ENCODE measurements around the gene NDUFC1.
A peak's percentile ranks its signal among the peaks of the same experiment; 100 is the strongest.
"Not testable (repeated sequence)": the region's sequence is repeated elsewhere in the genome, so short reads cannot be mapped to it uniquely, and the experiment has no call there.

NDUFC1 gene

DNA sequence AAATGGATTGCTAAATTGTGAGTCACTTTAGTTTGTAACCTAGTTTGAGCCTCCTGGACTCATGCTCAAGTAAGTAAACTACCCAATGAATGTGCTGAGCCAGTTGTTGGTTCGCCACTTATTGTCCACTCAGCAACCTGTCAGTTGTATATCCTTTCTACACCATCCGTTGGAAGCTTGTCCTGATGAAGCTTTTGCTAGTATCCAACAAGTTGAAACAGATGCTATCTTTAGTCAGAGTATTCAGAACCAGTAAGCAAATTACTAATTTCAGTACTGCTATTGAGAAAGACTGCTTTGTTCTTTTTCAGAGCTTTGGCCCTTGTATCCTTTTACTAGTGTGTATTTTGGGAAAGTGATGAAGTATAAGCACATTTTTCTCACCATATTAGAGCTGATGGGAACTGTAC, 5.3 kb downstream of the NDUFC1 start:
- DNase-seq = no peak

DNA sequence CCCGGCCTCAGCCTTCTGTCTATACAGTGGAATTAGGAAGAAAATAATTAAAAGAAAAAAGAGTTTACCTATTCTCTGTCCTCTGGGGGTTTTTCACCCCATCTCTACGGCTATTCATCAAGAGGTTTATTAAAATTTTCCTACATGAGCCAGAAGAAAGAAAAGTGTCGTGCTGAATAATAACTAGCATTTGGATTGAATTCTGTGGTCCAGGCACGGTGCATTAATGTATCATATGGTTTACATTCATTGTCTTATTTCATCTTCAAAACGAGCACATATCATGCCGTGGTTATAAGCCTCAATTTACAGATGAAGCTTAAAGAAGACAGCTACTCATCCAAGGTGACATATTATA, 6.4 kb downstream of the NDUFC1 start:
- no peak for DNase-seq

DNA sequence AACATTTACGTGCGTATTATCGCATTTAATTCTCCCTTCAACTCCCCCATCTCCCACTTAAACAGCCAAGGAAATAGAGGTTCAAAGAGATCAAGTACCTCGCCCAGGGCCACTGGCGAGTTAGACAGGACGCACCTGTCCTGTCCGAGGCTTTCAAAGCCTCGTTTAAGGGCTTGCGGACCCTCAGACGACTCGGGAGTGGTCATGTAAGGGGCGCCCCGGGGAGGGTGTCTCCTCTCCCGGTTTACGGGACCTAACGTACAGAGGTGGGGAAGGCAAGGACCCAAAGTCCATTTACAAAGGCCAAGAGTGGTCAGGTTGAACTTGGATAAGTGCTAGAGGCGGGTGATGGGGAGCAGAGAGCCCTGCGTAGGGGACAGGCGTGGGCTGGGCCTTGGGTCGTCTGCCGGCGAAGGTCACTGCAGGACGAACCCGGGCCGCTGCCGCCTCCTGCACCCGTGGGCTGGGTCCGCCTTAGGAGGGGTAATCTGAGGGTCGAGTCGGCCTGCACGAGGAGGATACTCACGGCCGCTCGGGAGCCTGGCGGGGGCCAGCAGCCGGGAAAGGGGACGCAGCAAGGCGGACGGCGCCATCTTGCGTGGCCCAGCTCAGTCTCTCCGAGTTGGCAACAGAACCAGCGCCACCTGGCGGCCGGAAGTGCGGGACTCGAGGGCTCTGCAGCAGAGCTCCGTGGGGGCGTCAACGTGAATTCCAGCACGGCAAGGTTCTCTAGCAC, 6.9 kb downstream of the NDUFC1 start:
- peak; percentile 90 for DNase-seq

DNA sequence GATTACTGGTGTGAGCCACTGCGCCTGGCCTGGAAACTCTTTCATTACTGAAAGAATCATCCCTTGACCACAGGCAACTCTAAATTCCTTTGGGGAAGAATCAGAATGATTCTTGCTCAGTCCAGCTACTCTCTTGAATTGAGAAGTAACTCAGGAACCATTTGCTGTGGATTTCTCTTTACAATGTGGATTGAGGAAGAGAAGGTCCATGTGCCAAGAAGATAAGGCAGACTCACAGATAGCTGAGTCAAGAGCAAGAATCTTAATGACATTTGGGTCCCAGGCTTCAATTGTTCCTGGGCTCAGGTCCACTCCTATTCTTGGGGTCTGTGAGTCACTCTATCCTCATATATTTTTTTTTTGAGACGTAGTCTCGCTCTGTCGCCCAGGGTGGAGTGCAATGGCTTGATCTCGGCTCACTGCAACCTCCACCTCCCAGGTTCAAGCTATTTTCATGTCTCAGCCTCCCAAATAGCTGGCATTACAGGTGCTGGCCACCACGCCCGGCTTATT, 16.0 kb downstream of the NDUFC1 start:
- DNase-seq = no peak

DNA sequence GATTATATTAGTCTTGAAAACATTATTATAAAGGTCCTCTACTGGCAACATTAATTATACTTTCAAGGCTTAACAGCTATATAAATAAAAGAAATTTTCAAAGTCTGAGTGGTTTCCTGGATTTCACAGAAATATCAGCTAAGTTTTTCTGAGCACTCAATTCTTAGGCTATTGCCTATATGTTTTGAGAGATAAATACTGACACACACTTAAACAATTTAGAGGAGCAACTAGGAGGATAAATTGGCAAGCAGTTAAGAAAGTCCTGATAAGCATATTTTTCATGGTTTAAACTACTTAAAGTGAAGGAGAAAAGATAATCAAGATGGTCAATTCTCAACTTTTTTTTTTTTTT, 19.6 kb downstream of the NDUFC1 start:
- DNase-seq = peak; percentile 47

DNA sequence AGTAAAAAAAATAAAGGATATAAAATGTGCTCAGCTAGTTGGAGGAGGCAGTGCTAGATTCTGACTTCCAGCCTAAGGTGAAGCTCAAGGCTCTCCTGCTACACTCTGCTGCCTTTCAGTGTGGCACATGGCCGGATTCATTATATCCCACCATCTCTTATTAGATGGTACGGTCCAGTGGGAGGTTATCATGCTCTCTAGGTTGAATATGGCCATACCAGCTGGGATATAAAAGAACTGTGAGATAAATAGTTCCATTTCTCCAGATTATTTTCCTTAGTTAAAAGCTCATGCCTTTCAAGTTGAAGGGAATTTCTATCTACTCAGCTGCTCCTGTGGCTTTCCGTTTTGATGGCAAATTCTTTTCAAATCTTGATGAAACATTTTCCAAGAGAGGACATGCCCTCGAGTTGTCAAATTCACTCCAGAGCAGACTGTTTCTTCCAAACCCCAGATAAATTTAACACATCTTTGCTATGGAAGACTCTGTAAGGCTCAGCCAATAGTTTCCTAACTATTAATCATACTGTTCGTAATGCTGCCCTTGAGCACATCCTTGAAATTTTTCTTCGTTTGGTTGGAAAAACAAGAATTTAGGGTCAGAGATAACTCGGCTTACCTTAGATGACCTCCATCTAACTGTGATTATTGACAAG, 20.1 kb downstream of the NDUFC1 start:
- peak; percentile 31 for DNase-seq

DNA sequence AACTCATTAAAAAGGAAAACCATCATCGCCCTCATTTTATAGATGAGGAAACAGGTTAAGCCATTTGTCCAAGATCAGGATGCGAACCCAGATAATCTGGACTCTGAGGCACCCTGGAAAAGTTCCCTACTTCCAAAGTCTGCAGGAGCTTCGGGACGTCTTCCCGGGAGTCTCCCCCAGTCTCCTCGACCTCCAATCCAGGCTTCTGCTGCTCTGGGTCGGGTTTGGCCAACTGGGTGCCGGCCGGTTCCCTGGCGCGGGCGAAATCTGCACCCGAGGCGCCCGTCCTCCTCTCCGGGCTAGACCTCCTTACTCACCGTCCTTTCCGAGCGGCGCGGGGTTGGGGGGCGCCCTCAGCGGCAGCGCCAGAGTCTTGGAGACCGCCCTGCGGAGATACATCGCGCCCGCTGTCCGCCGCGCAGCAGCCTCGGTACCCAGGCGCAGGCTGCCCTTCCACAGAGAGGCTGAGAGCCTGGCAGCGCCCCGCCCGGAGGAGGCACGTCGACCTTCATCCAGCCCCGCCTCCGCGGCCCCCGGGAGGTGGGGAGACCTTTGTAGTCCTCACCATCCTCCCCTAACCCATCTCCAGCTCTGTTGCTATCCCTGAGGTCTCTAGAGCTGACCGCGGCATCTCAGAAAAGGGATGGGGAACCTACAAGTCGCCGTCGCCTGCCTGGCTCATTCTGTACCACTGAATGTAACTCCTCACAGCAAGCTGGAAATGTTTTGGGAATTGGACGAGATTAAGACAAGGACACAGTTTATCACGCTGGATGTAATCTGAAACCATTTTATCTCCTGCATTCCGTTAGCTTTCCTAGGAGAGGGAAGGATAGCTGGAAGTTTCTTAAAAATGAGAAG, 22.3 kb downstream of the NDUFC1 start, which contains the start of gene MGARP:
TSS of gene MGARP (minus strand) at position 466 of the 861 bp plus-strand sequence. CDS start at position 399, 67 bp downstream.
- peak; percentile 30 for DNase-seq

DNA sequence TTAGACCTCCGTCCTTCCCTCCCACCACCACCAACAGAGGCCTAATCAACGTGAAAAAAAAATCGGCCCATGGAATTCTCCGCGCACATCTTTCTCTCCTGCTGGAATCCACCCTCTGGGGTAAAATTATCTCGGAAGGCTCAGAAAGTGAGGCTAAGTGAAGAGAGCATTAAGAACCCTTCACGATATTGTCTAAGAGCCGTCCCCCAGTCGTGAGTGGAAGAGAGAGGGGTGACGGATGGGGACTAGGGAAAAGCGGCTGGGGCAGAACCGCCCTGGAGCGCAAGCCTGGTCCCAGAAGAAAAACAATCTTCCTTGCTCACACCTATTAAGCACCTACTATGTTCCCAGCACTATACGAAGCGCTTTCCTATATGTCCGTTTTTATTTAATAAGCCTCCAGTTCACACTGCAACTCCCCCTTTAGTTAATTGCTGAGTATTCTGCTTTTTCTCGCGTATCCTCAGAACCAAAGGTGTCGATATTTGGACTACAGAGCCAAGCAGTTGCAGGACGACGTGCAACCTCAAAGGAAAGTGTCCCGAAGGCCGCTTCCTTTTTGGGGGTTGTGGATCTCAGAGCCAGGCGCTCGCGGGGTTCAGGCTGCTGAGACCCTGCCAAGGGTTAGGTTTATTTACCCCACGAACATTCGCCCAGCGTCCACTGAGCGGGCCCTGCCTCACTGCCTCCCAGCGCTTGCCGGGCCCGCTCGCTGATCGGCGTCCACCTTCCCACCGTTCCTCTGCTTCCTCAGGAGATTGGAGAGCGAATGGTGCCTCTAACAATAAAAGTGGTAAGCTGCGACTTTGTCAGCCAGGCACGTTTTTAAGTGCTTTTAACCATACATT, 23.1 kb downstream of the NDUFC1 start:
- DNase-seq = no peak

DNA sequence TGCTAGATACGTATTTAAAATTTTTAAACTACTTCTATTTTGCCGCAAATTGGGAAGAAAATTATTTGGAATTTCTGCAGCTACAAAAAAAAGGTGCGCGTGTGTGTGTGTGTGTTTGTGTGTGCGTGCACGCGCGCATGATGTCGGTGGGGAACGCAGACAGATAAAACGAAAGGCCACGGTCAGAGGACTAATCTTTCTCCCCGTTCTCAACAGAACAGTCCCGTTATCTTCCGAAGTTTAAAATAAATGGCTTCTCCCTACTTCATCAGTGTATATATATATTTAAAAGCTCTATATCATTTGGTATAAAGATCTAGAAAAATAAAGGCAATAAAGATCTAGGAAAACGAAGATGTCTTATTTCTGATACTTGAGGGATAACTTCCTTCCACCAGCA, 23.8 kb downstream of the NDUFC1 start:
- DNase-seq = no peak

DNA sequence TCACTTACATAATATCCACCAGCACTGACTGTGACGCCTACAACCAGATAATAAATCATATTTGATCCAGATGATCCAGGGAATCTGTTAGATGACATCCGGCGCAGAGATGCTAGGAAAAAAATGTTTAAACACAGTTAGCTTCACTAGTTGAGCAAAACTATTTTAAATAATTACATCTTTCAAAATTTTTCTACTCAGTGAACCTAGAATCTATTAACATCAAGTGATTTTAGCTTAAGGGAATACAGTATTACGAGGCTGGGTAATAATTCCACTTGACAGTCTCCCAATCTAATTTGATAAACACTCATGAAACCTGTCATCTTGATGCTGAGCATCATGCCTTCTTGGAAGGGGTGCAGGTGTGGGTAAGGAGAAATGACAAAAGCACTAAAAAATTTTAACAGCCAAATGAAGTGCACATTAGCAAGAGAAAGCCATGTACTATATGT, 27.0 kb downstream of the NDUFC1 start:
- no peak for DNase-seq

DNA sequence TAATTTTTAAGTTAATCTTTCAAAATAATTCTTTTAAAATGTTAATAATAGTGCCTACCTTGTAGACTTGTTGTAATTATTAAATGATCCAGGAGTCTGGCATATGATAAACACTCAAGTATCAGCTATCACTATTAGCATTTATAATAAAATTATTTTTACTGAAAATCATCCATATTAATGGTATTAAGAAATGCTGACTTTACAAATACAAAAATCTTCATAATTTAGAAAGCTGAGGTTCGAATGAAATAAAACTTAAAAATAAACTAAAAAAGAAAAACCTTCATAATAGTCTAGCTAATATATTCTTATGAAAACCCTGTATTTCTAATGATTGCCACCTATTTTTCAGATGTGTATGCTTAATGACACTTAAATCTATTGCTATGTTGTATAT, 27.5 kb downstream of the NDUFC1 start:
- DNase-seq = no peak

DNA sequence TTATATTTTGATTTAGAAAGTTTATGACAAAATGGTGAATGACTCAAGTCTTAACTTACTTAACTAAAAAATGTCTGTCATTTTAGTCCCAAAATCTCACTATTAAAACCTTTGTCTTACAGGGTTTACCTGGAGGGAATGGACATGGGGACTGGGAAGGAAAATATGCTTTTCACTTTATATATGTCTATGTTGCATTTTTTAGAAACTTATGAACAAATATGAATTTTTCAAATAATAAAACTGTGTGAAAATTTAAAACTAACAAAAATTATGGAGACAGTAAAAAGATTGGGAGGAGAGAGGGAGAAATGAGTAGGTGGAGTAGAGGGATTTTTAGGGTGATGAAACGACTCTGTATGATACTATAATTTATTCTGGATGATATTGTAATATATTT, 28.4 kb downstream of the NDUFC1 start:
- no peak for DNase-seq

DNA sequence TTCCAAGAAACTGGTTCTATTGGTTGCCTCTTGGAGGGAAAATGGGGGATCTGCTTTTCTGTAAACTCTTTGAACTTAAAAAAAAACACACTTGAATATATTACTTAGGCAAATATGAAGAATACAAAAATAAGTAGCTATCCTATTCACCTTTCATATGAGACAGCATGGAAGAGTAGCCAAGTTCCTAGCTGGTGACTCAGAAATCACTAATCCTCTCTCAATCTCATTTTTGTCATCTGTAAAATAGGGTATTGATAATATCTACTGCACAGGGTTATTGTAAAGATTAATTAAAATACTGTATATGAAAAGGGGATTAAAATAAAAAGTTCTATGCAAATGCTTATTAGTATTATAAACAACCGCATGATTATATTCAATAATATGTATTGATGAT, 35.0 kb downstream of the NDUFC1 start:
- no peak for DNase-seq

DNA sequence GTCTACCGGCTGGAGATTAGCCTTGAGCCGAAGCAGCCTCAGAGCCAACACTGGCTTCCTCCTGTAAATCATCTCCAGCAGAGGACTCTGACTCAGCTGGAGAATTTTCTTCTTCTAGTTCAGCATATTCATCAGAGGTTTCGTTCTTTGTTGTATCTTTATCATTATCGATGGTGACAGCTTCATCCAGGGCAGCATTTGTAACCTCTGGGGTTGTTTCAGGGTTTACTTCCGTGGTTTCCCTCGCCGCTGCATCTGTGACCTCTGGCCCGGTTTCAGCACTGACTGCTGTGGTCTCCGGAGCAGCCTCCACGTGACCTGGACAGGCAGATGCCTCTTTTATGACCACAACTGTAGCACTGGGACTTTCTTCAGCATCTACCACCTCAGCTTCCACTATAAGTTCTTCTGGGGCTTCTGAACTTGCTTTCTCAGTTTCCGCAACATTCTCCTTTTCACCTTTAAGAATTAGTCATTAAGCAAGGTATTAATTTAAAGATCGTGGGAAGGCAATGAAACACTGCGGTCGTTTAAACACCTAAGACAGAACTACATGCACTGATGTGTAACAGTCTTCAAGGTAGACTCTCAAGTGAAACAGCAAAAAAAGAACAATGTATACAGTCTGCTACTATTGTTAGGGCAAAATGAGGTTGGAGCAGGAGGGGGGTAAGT, 35.6 kb downstream of the NDUFC1 start:
- DNase-seq = peak; percentile 54

DNA sequence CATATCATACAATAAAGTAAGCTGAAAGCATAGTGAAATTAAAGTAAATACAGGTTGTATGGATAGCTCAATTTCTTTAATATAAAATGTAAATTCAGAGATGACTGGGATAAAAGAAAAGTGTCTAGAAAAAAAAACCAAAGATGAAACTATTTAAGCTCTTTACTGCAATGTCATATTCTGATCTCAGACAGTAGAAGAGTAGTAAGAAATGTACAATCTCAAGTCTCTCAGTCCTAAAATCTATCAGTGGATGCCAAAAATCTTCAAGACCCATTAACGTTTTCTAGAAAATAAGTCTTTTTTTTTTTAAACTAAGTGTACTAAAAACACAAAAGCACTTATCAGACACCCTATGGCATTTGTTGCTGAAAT, 36.1 kb downstream of the NDUFC1 start:
- no peak for DNase-seq

DNA sequence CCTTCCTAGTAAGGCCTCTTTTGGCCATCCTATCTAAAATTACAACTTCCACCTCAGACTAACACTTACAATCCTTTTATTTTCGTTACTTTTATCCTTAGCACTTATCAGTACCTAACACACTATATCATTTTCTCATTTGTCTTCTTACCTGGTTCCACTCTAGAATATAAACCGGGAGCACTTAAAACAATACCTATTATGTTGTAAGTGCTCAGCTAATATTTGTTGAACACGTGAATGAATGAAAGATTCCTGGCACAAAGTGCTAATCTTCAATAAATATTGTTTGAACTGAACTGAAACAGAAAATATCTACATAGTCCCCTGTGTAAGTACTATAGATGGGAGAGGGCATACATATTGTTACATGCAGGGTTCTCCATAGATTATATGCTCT, 36.6 kb downstream of the NDUFC1 start:
- no peak for DNase-seq

DNA sequence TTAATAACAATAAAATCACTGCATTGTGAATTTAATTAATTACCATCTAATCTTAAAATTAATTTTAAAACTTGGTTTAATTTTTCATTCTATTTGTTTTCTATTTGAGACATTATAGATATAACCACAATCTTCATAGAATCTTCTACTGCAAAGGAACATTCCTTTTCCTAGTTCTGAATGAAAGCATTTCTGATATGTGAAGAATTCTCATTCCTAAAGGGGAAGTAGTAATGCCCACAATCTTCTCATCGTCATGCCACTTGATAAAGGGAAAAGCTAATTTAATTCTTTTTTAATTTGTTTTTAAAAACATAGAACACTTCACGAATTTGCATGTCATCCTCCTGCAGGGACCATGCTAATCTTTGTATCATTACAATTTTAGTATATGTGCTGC, 45.9 kb downstream of the NDUFC1 start:
- peak; percentile 54 for DNase-seq

DNA sequence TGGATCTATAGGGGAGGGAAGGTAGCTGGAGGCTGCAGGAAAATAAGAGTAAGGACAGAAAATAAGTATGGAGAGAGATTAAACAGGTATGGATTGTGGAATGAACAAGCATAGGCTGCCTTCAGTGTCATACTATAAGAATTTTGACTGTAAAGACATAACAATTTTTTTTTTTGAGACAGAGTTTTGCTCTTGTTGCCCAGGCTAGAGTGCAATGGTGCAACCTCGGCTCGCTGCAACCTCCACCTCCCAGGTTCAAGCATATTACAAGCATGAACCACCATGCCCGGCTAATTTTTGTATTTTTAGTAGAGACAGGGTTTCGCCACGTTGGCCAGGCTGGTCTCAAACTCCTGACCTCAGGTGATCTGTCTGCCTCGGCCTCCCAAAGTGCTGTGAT, 46.7 kb downstream of the NDUFC1 start:
- DNase-seq = not testable (repeated sequence)

DNA sequence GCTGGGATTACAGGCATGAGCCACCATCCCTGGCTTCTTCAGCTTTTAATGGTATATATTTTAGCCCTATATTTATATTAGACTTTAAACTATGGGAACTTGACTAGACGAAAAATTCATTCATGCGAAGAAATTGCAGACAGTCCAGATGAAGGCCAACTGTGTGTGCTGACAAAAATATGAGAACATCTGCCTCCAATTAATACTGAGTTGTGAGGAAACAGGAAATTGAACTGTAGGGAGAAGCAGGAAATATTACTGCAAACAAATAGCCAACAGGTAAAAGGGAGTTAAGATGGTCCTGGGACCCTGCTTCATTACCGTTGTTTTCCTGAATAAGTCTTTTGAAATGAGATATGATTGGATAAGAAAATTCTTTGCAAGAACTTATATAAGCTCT, 48.6 kb downstream of the NDUFC1 start:
- DNase-seq = peak; percentile 45

DNA sequence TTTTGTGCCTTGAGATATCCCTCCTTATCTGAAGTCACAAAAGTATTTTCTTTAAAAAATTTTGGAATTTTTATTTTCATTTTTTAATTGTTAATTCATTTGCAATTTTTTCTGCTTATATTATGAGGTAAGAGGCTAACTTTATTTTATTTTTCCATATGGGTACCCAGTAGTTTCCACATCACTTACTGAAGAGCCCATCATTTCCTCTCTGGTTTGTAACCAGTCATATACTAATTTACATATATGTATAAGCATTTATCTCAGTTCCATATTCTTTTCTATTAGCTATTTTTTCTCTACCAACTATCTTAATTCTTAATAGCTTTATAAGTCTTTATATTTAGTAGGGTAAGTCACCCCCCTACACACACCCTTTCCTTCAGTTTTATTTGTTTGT, 49.2 kb downstream of the NDUFC1 start:
- DNase-seq = no peak

DNA sequence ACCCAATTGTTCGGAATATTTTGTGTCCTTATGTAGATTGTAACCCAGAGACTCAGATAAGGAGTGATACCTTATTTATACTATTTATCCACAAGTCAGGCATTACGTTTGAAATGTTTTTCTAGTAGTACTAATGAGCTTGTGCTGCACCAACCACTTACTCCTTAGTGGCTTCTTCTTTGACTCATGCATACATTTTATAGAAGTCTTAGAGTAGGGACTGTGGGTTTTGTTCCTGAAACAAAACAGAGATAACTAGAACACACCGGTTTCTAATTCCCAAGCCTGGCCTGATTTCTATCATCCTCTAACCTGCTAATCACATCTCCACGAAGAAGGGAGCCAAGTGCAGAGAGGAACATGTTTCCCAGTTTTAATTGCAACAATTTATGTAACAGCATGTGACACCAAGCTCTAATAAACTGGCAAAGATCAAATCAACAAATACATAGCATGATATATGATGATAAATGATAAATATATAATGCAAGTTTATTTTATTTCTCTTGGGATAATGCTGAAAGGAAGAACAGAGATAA, 54.5 kb downstream of the NDUFC1 start:
- DNase-seq = peak; percentile 31
